Measurements from ENCODE around the gene LGALS3. TPM values are rescaled to one million over a fixed set of nuclear protein-coding genes. Genes with fewer than 3 reads are reported as not detected.

LGALS3 gene
- total RNA-seq, 2 experiments from 2014 or later: 11.7 to 12.1 TPM

DNA sequence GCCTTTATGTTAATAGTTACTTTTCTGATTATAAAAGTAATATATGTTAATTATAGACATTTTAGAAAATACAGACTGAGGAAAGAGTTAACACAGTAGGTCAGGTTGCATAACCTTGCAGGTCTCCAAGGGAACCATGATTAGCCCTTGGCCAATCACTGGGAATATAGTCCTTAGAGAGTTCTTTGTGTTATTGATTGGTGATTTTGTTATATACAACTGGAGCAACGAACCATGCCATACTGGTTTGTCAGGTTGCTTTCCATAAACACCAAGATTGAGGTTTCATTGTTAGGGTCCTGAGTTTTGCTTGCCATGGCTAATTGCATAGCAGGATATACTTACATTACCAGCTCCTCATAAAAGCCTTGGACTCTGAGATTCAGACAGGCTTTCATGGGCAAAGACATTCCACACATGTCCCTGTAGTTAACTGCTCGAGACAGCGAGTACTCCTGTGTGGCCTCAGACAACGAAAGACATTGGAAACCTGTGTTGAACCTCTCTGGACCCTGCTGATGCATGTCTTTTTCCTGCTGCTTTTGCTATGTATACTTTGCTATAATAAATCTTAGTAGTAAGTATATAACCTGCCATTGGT is 43.9 kb upstream of the LGALS3 start:
- no peak for TF ChIP-seq CTCF (IDR thresholded peaks at IDR 0.05)
- intact Hi-C loops (cut with DNase I, micrococcal nuclease): loop anchor here (10.0 kb wide), 2 partner anchors 60 to 1390 kb away; partner anchors contain the start of genes SOCS4 (in 1 of the 2) and WDHD1 (in 1 of the 2)
- Mint-ChIP-seq H3K36me3 (ENCODE audit: low read depth) (no peaks in the 10 kb centered on the region), H3K4me3 (no peak overlapping the region), H3K9me3 (no peaks in the 10 kb centered on the region), H3K4me1 (ENCODE audit: low read depth) (peaks cover 4% of the 10 kb centered on the region), H3K27me3 (no peaks in the 10 kb centered on the region), H3K27ac (no peak overlapping the region)
- Histone ChIP-seq H3K36me3 (ENCODE audit: insufficient read depth, low read length) (no peaks in the 10 kb centered on the region), H3K4me1 (ENCODE audit: insufficient read depth, low read length) (peaks cover 4% of the 10 kb centered on the region), H3K9me3 (ENCODE audit: control insufficient read depth in 1 of 2, insufficient read depth in 1 of 2, low read length in 2 of 2) (no peaks in the 10 kb centered on the region), H3K27me3 (ENCODE audit: control insufficient read depth in 1 of 2, insufficient read depth in 2 of 2, low read length in 2 of 2) (no peaks in the 10 kb centered on the region), H3K27ac (ENCODE audit: low read depth in 1 of 2, low read length in 2 of 2) (no peak overlapping the region), H3K4me3 (ENCODE audit: low read length) (no peak overlapping the region)
- POLR2A ChIA-PET: no interaction called here
- CTCF ChIA-PET: no interaction called here
- ATAC-seq (ENCODE audit: poor library complexity): no peak
- DNase-seq: no peak

- Mint-ChIP-seq H3K27me3 (no peaks in the 10 kb centered on the region), H3K4me1 (ENCODE audit: low read depth) (peaks cover 4% of the 10 kb centered on the region), H3K27ac (no peak overlapping the region), H3K9me3 (no peaks in the 10 kb centered on the region), H3K4me3 (no peak overlapping the region), H3K36me3 (ENCODE audit: low read depth) (no peaks in the 10 kb centered on the region)
- TF ChIP-seq CTCF (IDR thresholded peaks at IDR 0.05): no peak
- intact Hi-C loops (cut with DNase I, micrococcal nuclease): loop anchor here (10.0 kb wide), 2 partner anchors 62 to 1388 kb away; partner anchors contain the start of genes SOCS4 (in 1 of the 2) and WDHD1 (in 1 of the 2)
- Histone ChIP-seq H3K4me3 (ENCODE audit: low read length) (no peak overlapping the region), H3K4me1 (ENCODE audit: insufficient read depth, low read length) (peaks cover 4% of the 10 kb centered on the region), H3K27ac (ENCODE audit: low read depth in 1 of 2, low read length in 2 of 2) (no peak overlapping the region), H3K36me3 (ENCODE audit: insufficient read depth, low read length) (no peaks in the 10 kb centered on the region), H3K9me3 (ENCODE audit: control insufficient read depth in 1 of 2, insufficient read depth in 1 of 2, low read length in 2 of 2) (no peaks in the 10 kb centered on the region), H3K27me3 (ENCODE audit: control insufficient read depth in 1 of 2, insufficient read depth in 2 of 2, low read length in 2 of 2) (no peaks in the 10 kb centered on the region)
- ChIA-PET CTCF (interaction anchor here (4.5 kb wide), 1 partner anchor 73 kb away, joined by 27 read pairs; no protein-coding TSS in a partner anchor), POLR2A (no interaction called here)
- DNase-seq (no peak), ATAC-seq (ENCODE audit: poor library complexity) (no peak)
These were observed 42.1 kb upstream of the LGALS3 start for GRCh38 chr14:55086938-55087337.

- intact Hi-C loops (cut with DNase I, micrococcal nuclease): loop anchor here (10.0 kb wide), 2 partner anchors 64 to 1386 kb away; partner anchors contain the start of genes SOCS4 (in 1 of the 2) and WDHD1 (in 1 of the 2)
- no peak overlapping the region for H3K4me3 ChIP-seq (ENCODE audit: low read length)
- no peak overlapping the region for H3K4me3 Mint-ChIP-seq
- no peak overlapping the region for H3K27ac ChIP-seq (ENCODE audit: low read depth in 1 of 2, low read length in 2 of 2)
- ATAC-seq (ENCODE audit: poor library complexity): no peak
- no peaks in the 10 kb centered on the region for H3K9me3 ChIP-seq (ENCODE audit: control insufficient read depth in 1 of 2, insufficient read depth in 1 of 2, low read length in 2 of 2)
- no peaks in the 10 kb centered on the region for H3K36me3 Mint-ChIP-seq (ENCODE audit: low read depth)
- CTCF ChIA-PET: interaction anchor here (1.2 to 4.5 kb wide), 2 partner anchors 72 to 266 kb away, joined by 3 to 27 read pairs; no protein-coding TSS in a partner anchor
- no peaks in the 10 kb centered on the region for H3K27me3 ChIP-seq (ENCODE audit: control insufficient read depth in 1 of 2, insufficient read depth in 2 of 2, low read length in 2 of 2)
- H3K27ac Mint-ChIP-seq: no peak overlapping the region
- DNase-seq: no peak
- no peak for TF ChIP-seq CTCF (IDR thresholded peaks at IDR 0.05)
- POLR2A ChIA-PET: no interaction called here
- peaks cover 4% of the 10 kb centered on the region for H3K4me1 Mint-ChIP-seq (ENCODE audit: low read depth)
- H3K27me3 Mint-ChIP-seq: no peaks in the 10 kb centered on the region
- H3K36me3 ChIP-seq (ENCODE audit: insufficient read depth, low read length): no peaks in the 10 kb centered on the region
- H3K4me1 ChIP-seq (ENCODE audit: insufficient read depth, low read length): peaks cover 9% of the 10 kb centered on the region
- H3K9me3 Mint-ChIP-seq: no peaks in the 10 kb centered on the region
These were observed 40.7 kb upstream of the LGALS3 start for GRCh38 chr14:55088356-55088755.
